Coronary artery (tissue), 2 donors: ENCODE data around the gene ZNF285.
"Not testable (repeated sequence)": the region's sequence is repeated elsewhere in the genome, so short reads cannot be mapped to it uniquely, and the experiment has no call there.

Source experiments
- DNase-seq: peaks from one replicate; pipeline ENCODE4 v3.0.0-alpha.2; 2017; ENCODE audit warnings: low spot score
- H3K27ac ChIP-seq, 2 donors: fragments of 200-600 bp; sonication (generic); one replicate each; pipeline ENCODE4 v1.5.1; 2016 to 2019
- H3K4me3 ChIP-seq: fragments of 200-600 bp; sonication (generic); 2 replicates; pipeline ENCODE4 v1.5.1; 2016; ENCODE audit warnings: mild to moderate bottlenecking, moderate library complexity
- TF ChIP-seq, protein P1 (sequence below): fragments of 200-600 bp; sonication (generic); IDR thresholded peaks from one replicate; pipeline ENCODE4 v1.5.1; 2019; ENCODE audit warnings: antibody characterized with exemption

Gene ZNF285

DNA sequence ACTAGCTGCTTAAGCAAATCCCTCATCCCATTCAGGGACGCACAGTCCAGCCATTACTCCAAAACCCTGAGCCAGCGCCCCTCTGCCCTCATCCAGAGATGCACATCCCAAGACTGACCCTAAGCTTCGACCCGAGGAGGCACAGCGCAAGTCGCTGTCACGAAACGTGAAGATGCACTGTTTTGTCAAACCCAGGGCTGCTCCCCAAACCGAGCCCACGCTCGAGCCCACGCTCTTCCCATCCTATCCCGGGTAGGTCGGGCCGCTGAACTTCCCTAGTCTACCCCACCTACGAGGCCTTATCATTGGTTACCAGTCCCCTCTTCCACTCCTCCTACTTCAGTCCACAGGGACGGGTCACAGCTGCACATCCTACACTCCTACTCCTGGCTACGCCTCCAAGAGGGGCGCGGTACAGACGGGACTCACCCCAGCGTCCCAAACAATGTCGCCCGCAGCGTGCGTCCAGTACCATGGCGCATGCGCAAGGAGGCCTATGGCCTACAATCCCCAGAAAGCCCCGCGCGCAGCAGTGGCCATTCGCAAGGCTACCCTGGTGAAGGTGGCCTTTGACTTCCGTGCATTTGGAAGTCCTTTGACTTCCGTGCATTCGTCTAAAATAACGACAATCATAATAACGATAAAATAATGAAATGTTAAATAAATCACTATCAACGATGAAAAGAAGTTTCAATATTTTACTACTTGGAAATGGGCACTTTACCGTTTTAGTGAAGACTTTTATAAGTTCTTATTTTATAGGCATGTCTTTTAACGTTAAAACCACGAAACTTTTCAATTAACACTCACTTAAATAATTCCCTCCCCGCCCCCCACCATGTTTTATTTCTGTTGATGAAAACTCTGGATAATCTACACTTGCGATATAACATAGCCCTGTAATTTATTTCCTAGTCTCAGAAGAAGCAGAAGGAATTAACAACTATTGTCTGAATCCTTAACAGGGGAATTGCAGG is at the start of gene ZNF285:
Gene ZNF285, minus strand, starts transcription at position 470 of the 977 bp plus-strand sequence. CDS start 4,395 bp downstream, outside the sequence.
- Histone ChIP-seq H3K27ac (peak within 1 kb of the TSS in 1 of 2 donors; percentile 71), H3K4me3 (peak within 1 kb of the TSS; percentile 78)
- DNase-seq, result peak; percentile 84
- TF ChIP-seq, protein P1, sequence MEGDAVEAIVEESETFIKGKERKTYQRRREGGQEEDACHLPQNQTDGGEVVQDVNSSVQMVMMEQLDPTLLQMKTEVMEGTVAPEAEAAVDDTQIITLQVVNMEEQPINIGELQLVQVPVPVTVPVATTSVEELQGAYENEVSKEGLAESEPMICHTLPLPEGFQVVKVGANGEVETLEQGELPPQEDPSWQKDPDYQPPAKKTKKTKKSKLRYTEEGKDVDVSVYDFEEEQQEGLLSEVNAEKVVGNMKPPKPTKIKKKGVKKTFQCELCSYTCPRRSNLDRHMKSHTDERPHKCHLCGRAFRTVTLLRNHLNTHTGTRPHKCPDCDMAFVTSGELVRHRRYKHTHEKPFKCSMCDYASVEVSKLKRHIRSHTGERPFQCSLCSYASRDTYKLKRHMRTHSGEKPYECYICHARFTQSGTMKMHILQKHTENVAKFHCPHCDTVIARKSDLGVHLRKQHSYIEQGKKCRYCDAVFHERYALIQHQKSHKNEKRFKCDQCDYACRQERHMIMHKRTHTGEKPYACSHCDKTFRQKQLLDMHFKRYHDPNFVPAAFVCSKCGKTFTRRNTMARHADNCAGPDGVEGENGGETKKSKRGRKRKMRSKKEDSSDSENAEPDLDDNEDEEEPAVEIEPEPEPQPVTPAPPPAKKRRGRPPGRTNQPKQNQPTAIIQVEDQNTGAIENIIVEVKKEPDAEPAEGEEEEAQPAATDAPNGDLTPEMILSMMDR, result no peak

DNA sequence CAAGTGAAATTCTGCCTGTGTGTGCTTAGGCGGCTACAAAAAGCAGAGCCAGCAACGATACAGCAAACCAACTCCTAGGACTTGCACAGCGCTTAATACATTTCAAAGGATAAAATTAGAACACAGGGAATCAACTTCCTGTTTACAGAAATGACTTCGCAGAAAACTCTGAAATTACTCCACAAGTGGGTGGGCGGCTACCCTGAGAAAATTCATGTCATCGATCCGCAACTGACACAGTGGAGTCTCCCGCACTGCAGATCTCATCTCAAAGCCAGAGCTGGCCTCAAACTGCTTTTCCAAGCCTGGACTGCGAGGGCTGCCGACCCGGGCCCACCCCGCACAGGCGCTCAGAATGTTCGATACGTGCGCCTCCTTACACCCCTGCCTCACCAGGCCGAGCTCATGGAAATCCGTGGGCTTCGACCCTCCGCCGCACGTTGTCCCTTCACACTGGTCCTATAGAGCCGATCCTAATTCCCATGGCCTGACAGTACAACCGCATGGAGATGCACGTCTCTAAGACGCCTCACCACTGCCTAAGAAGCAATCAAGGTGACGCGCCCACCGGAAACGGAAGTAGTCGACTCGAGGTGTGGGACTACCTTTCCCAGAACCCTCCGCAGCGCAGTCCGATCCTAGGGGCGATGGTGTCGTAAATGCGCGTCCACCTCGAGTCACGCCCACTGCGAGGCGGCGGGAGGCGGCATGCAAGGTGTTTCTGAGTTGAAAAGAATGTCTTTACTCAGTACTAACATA is 46.7 kb upstream of the ZNF285 start, which contains the start of gene ZNF229:
Gene ZNF229, minus strand, starts transcription at position 557 of the 759 bp plus-strand sequence. CDS start 5,625 bp downstream, outside the sequence.
- Histone ChIP-seq H3K27ac (peak within 1 kb of the TSS; percentile 9 to 68), H3K4me3 (peak within 1 kb of the TSS; percentile 79)
- TF ChIP-seq, protein P1, result no peak
- peak; percentile 84 for DNase-seq

DNA sequence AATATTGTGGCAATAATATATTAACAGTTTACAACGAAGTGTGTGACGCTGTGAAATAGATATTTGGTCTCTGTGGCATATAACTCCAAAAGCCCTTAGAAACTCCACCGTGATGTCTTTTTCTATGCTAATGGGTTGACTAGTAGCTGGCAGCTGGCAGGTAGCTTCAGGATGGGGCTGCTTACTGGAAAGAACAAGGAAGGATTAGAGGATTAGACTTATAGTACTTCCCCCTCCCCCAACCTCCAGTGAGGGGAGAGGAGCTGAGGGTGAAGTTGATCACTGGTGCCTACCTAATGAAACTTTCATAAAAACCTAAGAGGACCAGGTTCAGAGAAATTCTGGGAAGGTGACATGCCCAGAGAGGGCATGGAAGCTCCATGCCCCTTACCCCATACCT is 37.0 kb upstream of the ZNF285 start:
- no peak for DNase-seq
- TF ChIP-seq, protein P1, result no peak
- H3K4me3 ChIP-seq, result no peak overlapping the region
- no peak overlapping the region for H3K27ac ChIP-seq

DNA sequence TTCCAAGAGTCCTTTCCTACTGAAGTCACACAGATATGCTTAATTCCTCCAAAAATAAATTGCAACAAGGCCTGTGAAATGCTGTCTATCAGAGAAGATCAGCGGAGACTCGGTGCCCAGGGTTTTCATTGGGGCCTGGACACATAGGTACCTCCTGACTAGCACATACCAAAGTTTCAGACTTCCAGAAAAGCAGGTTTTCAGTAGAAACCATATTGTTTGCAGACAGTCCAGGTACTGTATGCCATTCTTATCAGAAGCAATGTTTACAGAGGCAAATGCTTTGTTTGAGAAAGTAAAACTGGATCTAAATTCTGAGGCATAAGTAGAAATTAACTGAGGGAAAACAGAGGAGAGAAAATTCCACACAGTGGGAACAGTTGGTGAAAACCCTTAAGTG is 34.0 kb upstream of the ZNF285 start:
- TF ChIP-seq, protein P1, result no peak
- Histone ChIP-seq H3K4me3 (no peak overlapping the region), H3K27ac (no peak overlapping the region)
- no peak for DNase-seq

DNA sequence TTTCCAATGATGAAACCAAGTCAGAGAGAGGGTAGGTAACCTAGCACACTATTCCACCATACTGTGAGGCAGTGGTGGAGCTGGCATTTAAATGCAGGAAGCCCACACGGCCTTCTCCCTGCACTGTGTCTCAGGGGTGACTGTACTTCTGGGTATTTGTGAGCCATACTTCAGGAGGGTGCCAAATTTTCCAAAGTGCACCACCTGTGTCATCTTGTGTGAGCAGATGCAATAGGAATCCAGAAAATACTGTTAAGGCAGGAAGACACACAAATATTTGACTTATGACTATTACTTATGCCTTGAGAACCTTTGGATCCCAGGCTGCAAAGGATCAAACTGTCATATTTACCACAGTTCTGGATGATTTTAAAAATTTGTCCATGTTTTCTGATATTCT is 29.5 kb upstream of the ZNF285 start:
- TF ChIP-seq, protein P1, result no peak
- no peak overlapping the region for H3K4me3 ChIP-seq
- no peak overlapping the region for H3K27ac ChIP-seq
- no peak for DNase-seq

DNA sequence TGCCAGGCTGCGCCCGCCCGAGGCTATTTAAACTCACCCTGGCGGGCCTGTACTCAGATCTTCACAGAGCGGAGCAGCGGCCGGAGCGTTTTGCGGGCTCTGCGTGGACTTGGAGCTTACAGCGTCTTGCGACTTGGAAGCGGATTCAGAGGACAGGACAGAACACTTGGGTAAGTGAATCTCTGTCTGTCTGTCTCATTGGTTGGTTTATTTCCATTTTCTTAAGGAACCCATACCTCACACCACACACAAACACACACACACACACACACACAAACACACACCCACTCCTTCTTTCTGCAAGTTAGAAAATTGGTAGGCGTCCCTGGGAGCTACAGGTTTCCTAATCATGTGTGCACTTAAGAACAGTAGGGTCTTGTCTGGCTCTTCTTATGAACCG is 14.1 kb upstream of the ZNF285 start:
- not testable (repeated sequence) for H3K27ac ChIP-seq, DNase-seq, H3K4me3 ChIP-seq

DNA sequence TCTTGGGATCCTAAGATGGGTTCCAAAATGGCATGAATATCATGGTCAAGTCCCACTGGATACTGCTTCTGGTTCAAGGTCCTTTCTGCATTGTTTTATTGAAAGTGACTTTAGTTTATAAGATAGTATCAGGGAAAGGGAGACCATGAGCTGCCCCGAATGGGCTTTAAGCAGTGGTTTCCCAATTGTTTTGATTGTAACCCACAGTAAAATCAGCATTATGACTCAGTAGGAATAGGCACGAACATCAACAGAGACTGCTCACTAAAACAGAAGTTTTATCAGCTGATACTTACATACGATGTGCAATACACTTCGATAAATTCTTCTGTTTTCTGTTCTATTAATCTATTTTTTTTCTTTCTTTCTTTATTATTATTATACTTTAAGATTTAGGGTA is 12.1 kb downstream of the ZNF285 start:
- H3K4me3 ChIP-seq, DNase-seq, H3K27ac ChIP-seq: not testable (repeated sequence)
